ENCODE data around the gene COL4A4.

The COL4A4 gene

GRCh38 chr2:226963528-226963927 is 200.5 kb downstream of the COL4A4 start:
- no peak overlapping the region for H3K4me3 ChIP-seq (ENCODE audit: low read depth, low read length)
- TF ChIP-seq, protein P1, sequence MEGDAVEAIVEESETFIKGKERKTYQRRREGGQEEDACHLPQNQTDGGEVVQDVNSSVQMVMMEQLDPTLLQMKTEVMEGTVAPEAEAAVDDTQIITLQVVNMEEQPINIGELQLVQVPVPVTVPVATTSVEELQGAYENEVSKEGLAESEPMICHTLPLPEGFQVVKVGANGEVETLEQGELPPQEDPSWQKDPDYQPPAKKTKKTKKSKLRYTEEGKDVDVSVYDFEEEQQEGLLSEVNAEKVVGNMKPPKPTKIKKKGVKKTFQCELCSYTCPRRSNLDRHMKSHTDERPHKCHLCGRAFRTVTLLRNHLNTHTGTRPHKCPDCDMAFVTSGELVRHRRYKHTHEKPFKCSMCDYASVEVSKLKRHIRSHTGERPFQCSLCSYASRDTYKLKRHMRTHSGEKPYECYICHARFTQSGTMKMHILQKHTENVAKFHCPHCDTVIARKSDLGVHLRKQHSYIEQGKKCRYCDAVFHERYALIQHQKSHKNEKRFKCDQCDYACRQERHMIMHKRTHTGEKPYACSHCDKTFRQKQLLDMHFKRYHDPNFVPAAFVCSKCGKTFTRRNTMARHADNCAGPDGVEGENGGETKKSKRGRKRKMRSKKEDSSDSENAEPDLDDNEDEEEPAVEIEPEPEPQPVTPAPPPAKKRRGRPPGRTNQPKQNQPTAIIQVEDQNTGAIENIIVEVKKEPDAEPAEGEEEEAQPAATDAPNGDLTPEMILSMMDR (IDR thresholded peaks at IDR 0.05; ENCODE audit: low read depth, low read length) = no peak

DNA sequence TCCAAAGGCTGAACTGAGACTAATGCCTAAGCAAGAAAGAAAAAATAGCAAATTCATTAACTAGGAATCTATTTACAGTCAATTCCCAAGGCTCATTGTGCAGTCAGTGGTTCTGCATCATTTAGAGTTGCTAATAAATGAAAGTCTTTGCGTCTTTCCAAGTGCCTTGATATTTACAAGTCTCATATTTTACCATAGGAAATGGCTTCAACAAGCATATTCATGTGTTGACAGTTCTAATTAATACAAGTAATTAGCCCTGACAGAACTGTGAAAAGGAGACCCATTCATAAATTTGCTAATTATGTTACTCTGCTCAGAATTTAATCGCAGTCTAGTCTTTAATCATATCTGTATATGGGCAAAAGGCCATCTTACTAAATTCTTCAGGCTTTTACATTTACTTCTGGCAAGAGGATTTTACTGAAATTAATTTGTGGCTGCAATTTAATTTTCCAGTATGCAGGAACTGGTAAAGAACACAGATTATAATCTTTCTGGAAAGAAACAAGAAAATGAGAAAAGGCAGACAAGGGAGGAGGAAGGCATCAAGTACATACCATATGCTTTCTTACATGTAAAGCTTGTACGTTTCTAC is 201.7 kb downstream of the COL4A4 start:
- H3K4me3 ChIP-seq (ENCODE audit: low read depth, low read length) = no peak overlapping the region
- TF ChIP-seq, protein P1 (IDR thresholded peaks at IDR 0.05; ENCODE audit: low read depth, low read length) = no peak

DNA sequence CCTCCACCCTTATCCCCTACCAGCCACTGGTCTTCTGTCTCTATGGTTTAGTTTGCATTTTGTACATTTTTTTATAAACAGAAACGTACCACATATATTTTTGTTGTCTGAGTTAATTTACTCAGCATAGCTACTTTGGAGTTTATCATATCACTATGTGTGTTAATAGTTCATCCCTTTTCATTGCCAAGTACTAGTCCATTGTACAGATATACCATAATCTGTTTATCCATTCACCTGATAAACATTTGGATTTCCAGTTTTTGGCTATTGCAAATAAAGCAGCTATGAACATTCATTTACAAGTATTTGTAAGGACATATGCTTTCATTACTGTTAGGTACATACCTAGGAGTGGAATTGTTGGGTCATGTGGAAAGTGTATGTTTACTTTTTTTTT is 204.6 kb downstream of the COL4A4 start:
- TF ChIP-seq, protein P1 (IDR thresholded peaks at IDR 0.05; ENCODE audit: low read depth, low read length) = no peak

GRCh38 chr2:226956659-226957058 is 207.3 kb downstream of the COL4A4 start:
- TF ChIP-seq, protein P1 (IDR thresholded peaks at IDR 0.05; ENCODE audit: low read depth, low read length) = no peak
- H3K4me3 ChIP-seq (ENCODE audit: low read depth, low read length) = no peak overlapping the region

More for the DNA sequence above, 204.6 kb downstream of the COL4A4 start:
- H3K4me3 ChIP-seq (ENCODE audit: low read depth, low read length) = no peak overlapping the region

DNA sequence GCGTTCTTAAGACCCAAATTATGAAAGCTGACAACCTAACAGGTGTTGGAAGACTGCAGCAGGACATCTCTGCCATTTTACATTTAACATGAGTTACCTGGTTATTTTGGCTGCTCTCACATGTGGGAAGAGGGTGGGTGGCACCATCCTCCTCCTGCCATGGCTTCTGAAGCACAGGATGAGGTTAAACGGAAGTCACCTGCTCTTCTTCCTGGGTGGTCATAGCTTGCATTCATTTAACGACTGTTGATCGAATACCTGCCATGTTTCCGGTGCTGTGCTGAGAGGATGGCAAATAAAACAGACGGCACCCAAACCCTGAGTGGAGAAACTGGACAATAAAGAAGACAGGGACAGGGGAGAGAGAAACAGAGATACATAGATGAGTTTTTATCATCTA is 210.2 kb downstream of the COL4A4 start:
- no peak overlapping the region for H3K4me3 ChIP-seq (ENCODE audit: low read depth, low read length)
- TF ChIP-seq, protein P1 (IDR thresholded peaks at IDR 0.05; ENCODE audit: low read depth, low read length) = no peak

- TF ChIP-seq, protein P1 (IDR thresholded peaks at IDR 0.05; ENCODE audit: low read depth, low read length) = no peak
- no peak overlapping the region for H3K4me3 ChIP-seq (ENCODE audit: low read depth, low read length)
These were observed 210.8 kb downstream of the COL4A4 start for GRCh38 chr2:226953206-226953605.

All from WI38 (cell line).